ENCODE measurements around the gene NTHL1. TPM values are rescaled to one million over a fixed set of nuclear protein-coding genes. Genes with fewer than 3 reads are reported as not detected.

Gene NTHL1
- total RNA-seq, 1 experiment from 2014 or later = 39.8 TPM

GRCh38 chr16:2028620-2029220 lies 18.9 kb downstream of the NTHL1 start:
- intact Hi-C loops (cut with micrococcal nuclease; ENCODE audit: unreplicated experiment) = loop anchor here (10.0 kb wide), 1 partner anchor 116 kb away; the partner anchor contains the start of gene RAB26
- H3K27me3 ChIP-seq (ENCODE audit: control insufficient read depth, insufficient read depth, low read length) = no peaks in the 10 kb centered on the region
- BruUV-seq (replicated peaks) = no TSS peak
- CTCF ChIA-PET = no interaction called here
- peak overlapping the region; percentile 76 for H3K27ac ChIP-seq (ENCODE audit: low read length)
- H3K9me3 ChIP-seq (ENCODE audit: control insufficient read depth, insufficient read depth, low read depth, low read length) = no peaks in the 10 kb centered on the region
- no peak for DNase-seq (ENCODE audit: low read depth, low spot score)
- in situ Hi-C loops (cut with HindIII; ENCODE audit: low pct_unique_long_range_greater_than_20kb, low sequenced_read_pairs) = no loop called here
- TF ChIP-seq POLR2AphosphoS5 (IDR thresholded peaks at IDR 0.05; ENCODE audit: low read depth, low read length) (no peak), REST (IDR thresholded peaks at IDR 0.05; ENCODE audit: insufficient read depth in 1 of 2, low read depth in 2 of 2, low read length in 1 of 2) (no peak), TCF7L2 (IDR thresholded peaks at IDR 0.05; ENCODE audit: low read depth, low read length) (no peak), SIN3A (IDR thresholded peaks at IDR 0.05; ENCODE audit: borderline replicate concordance, insufficient read depth, low read depth, low read length) (no peak), CTCF (IDR thresholded peaks at IDR 0.05) (no peak)
- H3K4me1 ChIP-seq (ENCODE audit: control insufficient read depth, insufficient read depth, low read length) = peaks cover 72% of the 10 kb centered on the region
- peak overlapping the region; percentile 54 to 59 for H3K4me3 ChIP-seq (ENCODE audit: low read depth in 2 of 2, low read length in 2 of 2)
- no peak for ATAC-seq
- no peaks in the 10 kb centered on the region for H3K36me3 ChIP-seq (ENCODE audit: control insufficient read depth, insufficient read depth, low read length)
- POLR2A ChIA-PET = no interaction called here

GRCh38 chr16:2028146-2028545 lies 19.5 kb downstream of the NTHL1 start:
- ATAC-seq = no peak
- ChIA-PET CTCF (no interaction called here), POLR2A (no interaction called here)
- BruUV-seq (replicated peaks) = no TSS peak
- TF ChIP-seq REST (IDR thresholded peaks at IDR 0.05; ENCODE audit: insufficient read depth in 1 of 2, low read depth in 2 of 2, low read length in 1 of 2) (no peak), CTCF (IDR thresholded peaks at IDR 0.05) (no peak), POLR2AphosphoS5 (IDR thresholded peaks at IDR 0.05; ENCODE audit: low read depth, low read length) (no peak), SIN3A (IDR thresholded peaks at IDR 0.05; ENCODE audit: borderline replicate concordance, insufficient read depth, low read depth, low read length) (no peak), TCF7L2 (IDR thresholded peaks at IDR 0.05; ENCODE audit: low read depth, low read length) (no peak)
- intact Hi-C loops (cut with micrococcal nuclease; ENCODE audit: unreplicated experiment) (loop anchor here (10.0 kb wide), 1 partner anchor 117 kb away; the partner anchor contains the start of gene RAB26), in situ Hi-C loops (cut with HindIII; ENCODE audit: low pct_unique_long_range_greater_than_20kb, low sequenced_read_pairs) (no loop called here)
- Histone ChIP-seq H3K27ac (ENCODE audit: low read length) (peak overlapping the region; percentile 76), H3K9me3 (ENCODE audit: control insufficient read depth, insufficient read depth, low read depth, low read length) (no peaks in the 10 kb centered on the region), H3K27me3 (ENCODE audit: control insufficient read depth, insufficient read depth, low read length) (no peaks in the 10 kb centered on the region), H3K36me3 (ENCODE audit: control insufficient read depth, insufficient read depth, low read length) (no peaks in the 10 kb centered on the region), H3K4me1 (ENCODE audit: control insufficient read depth, insufficient read depth, low read length) (peaks cover 70% of the 10 kb centered on the region), H3K4me3 (ENCODE audit: low read depth in 2 of 2, low read length in 2 of 2) (peak overlapping the region; percentile 54 to 59)
- no peak for DNase-seq (ENCODE audit: low read depth, low spot score)
